A549 (cell line): ENCODE measurements around the gene SLC45A1. TPM values are rescaled to one million over a fixed set of nuclear protein-coding genes. Genes with fewer than 3 reads are reported as not detected.
"Not testable (repeated sequence)": the region's sequence is repeated elsewhere in the genome, so short reads cannot be mapped to it uniquely, and the experiment has no call there.

ENCODE experiments used
- ATAC-seq, 2 experiments: fragments of 200-7000 bp in 1 of 2; fragments of >200 bp in 1 of 2; cut with Nextera tagmentation in 1 of 2; cut with Tn5 transposase in 1 of 2; 3 replicates each; pipeline versions ENCODE4 v1.8.0 to v1.9.1; 2018 to 2020; ENCODE audit warnings: mild to moderate bottlenecking in 1 of 2, moderate library complexity in 1 of 2
- CTCF ChIA-PET: fragments of 300-600 bp; sonication (Branson Sonifier 250); formaldehyde crosslinking; extraction: SDS; loops from one replicate; lab custom pipeline; 2021; ENCODE audit warnings: antibody characterized with exemption, inconsistent platforms; lab: Yijun Ruan, JAX
- POLR2A ChIA-PET: fragments of 350-600 bp; formaldehyde crosslinking; extraction: SDS; loops from one replicate; lab custom pipeline; 2021; ENCODE audit warnings: antibody characterized with exemption, inconsistent platforms; lab: Yijun Ruan, JAX
- DNase-seq, 2 experiments: peaks; one replicate each; pipeline versions ENCODE4 v3.0.0 to v3.0.0-alpha.2; 2011 to 2016; ENCODE audit warnings: low read depth in 1 of 2, low spot score in 1 of 2
- FAIRE-seq: peaks from 2 replicates; lab custom pipeline; 2011; peaks lifted over from hg19 to GRCh38; lab: Jason Lieb, UNC
- H3K27ac ChIP-seq, 2 experiments: fragments of >200 bp; sonication (Bioruptor Twin); formaldehyde crosslinking; 3 replicates each; pipeline ENCODE4 v1.5.1; 2016 to 2017
- H3K4me1 ChIP-seq: fragments of >200 bp; sonication (Bioruptor Twin); formaldehyde crosslinking; 3 replicates; pipeline ENCODE4 v1.6.1; 2016
- H3K4me2 ChIP-seq: fragments of >200 bp; sonication (Bioruptor Twin); formaldehyde crosslinking; 3 replicates; pipeline ENCODE4 v1.6.1; 2016
- H3K4me3 ChIP-seq: fragments of >200 bp; sonication (Bioruptor Twin); formaldehyde crosslinking; 3 replicates; pipeline ENCODE4 v1.5.1; 2016
- H3K9me3 ChIP-seq: fragments of >200 bp; sonication (Bioruptor Twin); formaldehyde crosslinking; 3 replicates; pipeline ENCODE4 v1.6.1; 2016
- CBX8 ChIP-seq: fragments of 200-600 bp; sonication (generic); IDR thresholded peaks from 2 replicates; pipeline ENCODE4 v1.6.1; 2016
- CHD2 ChIP-seq: fragments of 150-350 bp; IDR thresholded peaks from 2 replicates; pipeline ENCODE4 v1.6.1; 2014; ENCODE audit warnings: low read length; ENCODE audit not compliant: partially characterized antibody
- EHF ChIP-seq: fragments of 250-450 bp; sonication (Bioruptor Pico); IDR thresholded peaks from 2 replicates; pipeline ENCODE4 v1.5.0; 2020; ENCODE audit warnings: mild to moderate bottlenecking
- EHMT2 ChIP-seq: fragments of 200-600 bp; sonication (generic); IDR thresholded peaks from 2 replicates; pipeline ENCODE4 v1.6.1; 2016; ENCODE audit warnings: antibody characterized with exemption, low read depth, mild to moderate bottlenecking, moderate library complexity
- EP300 ChIP-seq, 2 experiments: fragments of >200 bp; sonication (Bioruptor Twin); formaldehyde crosslinking; IDR thresholded peaks; 2 replicates in 1 of 2; 3 replicates in 1 of 2; pipeline ENCODE4 v1.6.1; 2016 to 2017
- GATA3 ChIP-seq: IDR thresholded peaks from 2 replicates; pipeline ENCODE4 v1.6.1; 2012; ENCODE audit warnings: borderline replicate concordance
- JUNB ChIP-seq: fragments of >200 bp; sonication (Bioruptor Twin); formaldehyde crosslinking; IDR thresholded peaks from 2 replicates; pipeline ENCODE4 v1.6.1; 2016
- KDM1A ChIP-seq: fragments of 200-600 bp; sonication (generic); IDR thresholded peaks from 2 replicates; pipeline ENCODE4 v1.6.1; 2016; ENCODE audit warnings: low read depth, mild to moderate bottlenecking
- MYC ChIP-seq: IDR thresholded peaks from 2 replicates; pipeline ENCODE4 v1.6.1; 2012; ENCODE audit warnings: mild to moderate bottlenecking, inconsistent platforms, low read length, improper control_type of control experiment, borderline replicate concordance
- NFE2L2 ChIP-seq: fragments of 150-350 bp; conservative IDR thresholded peaks from 2 replicates; pipeline ENCODE4 v1.6.1; 2014; ENCODE audit warnings: low read length
- REST ChIP-seq: fragments of 200-600 bp; sonication (generic); IDR thresholded peaks from 2 replicates; pipeline ENCODE4 v1.6.1; 2016; ENCODE audit warnings: antibody characterized with exemption, mild to moderate bottlenecking, moderate library complexity
- SMC3 ChIP-seq: fragments of >200 bp; sonication (Bioruptor Twin); formaldehyde crosslinking; IDR thresholded peaks from 3 replicates; pipeline ENCODE4 v1.6.1; 2018; ENCODE audit warnings: inconsistent platforms
- ZFP36 ChIP-seq: fragments of 450-650 bp; IDR thresholded peaks from 2 replicates; pipeline ENCODE4 v1.6.1; 2014; ENCODE audit warnings: borderline replicate concordance; ENCODE audit not compliant: partially characterized antibody
- ZNF302 ChIP-seq: fragments of 250-450 bp; sonication (Bioruptor Pico); IDR thresholded peaks from 2 replicates; pipeline ENCODE4 v1.9.0; 2021; ENCODE audit warnings: inconsistent platforms, mild to moderate bottlenecking, moderate library complexity
- WGBS: methylation state at CpG from one replicate; pipeline ENCODE4 v1.1.6; 2017; ENCODE audit errors: missing lambda C conversion rate; 5-methylcytosine and 5-hydroxymethylcytosine counted together
- polyA plus RNA-seq, 4 experiments: library from polyadenylated mRNA; depleted of rRNA in 3 of 4; stranded (reverse); fragments of >200 nt; fragmentation: RNase III in 1 of 4; extraction: RNeasy Plus Mini Kit Qiagen cat#74134 plus additional on column Dnase treatment in 1 of 4; gene quantifications; 2 replicates in 3 of 4; 3 replicates in 1 of 4; pipeline ENCODE4 v1.2.3, GENCODE V29; 2011 to 2017
- TF ChIP-seq, protein P1 (sequence below): fragments of 450-650 bp; IDR thresholded peaks from 2 replicates; pipeline ENCODE4 v1.6.1; 2014; ENCODE audit warnings: antibody characterized with exemption

SLC45A1 gene
- polyA plus RNA-seq, 2 of the 4 experiments (the other 2 are of a cell fraction), result 1.6 to 1.8 TPM

DNA sequence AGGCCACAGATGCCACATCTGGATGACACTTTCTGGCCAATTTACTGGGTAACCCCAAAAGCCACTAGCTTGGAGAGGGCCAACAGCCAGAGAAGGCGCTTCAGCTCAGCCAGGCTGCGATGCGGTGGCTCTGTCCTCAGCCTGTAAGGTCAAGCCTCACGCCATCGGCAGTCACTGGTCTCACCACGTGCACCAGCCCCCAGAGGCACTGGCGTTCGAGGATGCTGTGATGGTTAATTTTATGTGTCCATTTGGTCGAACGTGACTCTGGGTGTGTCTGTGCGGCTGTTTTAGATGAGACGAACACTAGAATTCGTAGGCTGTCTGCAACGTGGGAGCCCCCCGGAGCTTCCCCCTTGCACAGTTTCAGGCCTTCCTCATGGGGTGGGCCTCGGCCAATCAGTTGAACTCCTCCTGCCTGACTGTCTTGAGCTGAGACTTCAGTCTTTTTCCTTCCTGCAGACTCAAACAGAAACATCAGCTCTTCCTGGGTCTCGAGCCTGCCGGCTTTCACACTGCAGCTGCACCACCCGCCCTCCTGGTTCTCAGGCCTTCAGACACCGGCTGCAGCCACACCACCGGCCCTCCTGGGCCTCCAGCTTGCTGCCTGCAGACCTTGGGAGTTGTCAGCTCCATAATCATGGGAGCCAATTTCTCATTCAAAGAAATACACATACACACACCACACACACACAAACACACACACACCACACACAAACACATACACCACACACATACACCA, 41.6 kb upstream of the SLC45A1 start (continued):
- TF ChIP-seq, protein P1, sequence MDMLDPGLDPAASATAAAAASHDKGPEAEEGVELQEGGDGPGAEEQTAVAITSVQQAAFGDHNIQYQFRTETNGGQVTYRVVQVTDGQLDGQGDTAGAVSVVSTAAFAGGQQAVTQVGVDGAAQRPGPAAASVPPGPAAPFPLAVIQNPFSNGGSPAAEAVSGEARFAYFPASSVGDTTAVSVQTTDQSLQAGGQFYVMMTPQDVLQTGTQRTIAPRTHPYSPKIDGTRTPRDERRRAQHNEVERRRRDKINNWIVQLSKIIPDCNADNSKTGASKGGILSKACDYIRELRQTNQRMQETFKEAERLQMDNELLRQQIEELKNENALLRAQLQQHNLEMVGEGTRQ, result no peak
- TF ChIP-seq KDM1A, result no peak
- no peak for TF ChIP-seq CHD2
- no peak for TF ChIP-seq NFE2L2

- ATAC-seq, result no peak
- H3K9me3 ChIP-seq, result no peaks in the 10 kb centered on the region
- ChIA-PET POLR2A (no interaction called here), CTCF (no interaction called here)
- no peak overlapping the region for H3K4me3 ChIP-seq
- WGBS, result 53% methylated on average over 4 of the region's 4 CpGs
- H3K4me2 ChIP-seq, result no peak overlapping the region
- H3K4me1 ChIP-seq, result no peaks in the 10 kb centered on the region
- FAIRE-seq, result no peak
- TF ChIP-seq REST, result no peak
- TF ChIP-seq ZNF302 (CRISPR knock-in tag), result no peak
- no peak for TF ChIP-seq GATA3
- TF ChIP-seq EP300 (IDR thresholded peaks at IDR 0.05), result no peak
- DNase-seq, result no peak
- H3K27ac ChIP-seq, result no peak overlapping the region
Measured at GRCh38 chr1:8276932-8277331, 41.0 kb upstream of the SLC45A1 start.

DNA sequence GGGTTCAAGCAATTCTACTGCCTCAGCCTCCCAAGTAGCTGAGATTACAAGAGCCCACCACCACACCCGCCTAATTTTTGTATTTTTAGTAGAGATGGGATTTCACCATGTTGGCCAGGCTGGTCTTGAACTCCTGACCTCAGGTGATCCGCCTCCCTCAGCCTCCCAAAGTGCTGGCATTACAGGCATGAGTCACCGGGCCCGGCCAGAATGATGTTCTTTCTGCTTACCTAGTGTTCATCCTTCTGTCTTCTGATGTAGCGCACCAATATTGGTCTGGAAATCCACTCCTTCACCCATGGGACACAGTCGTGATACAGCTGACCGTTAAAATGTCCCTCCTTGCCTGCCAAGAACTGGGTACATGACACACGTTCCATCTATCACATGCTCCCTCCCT, 39.2 kb upstream of the SLC45A1 start:
- POLR2A ChIA-PET, CTCF ChIA-PET, DNase-seq, FAIRE-seq, H3K4me3 ChIP-seq, H3K4me2 ChIP-seq, H3K4me1 ChIP-seq, H3K27ac ChIP-seq, ATAC-seq, H3K9me3 ChIP-seq: not testable (repeated sequence)
- WGBS, result 84% methylated on average over 7 of the region's 8 CpGs

- ChIA-PET CTCF (no interaction called here), POLR2A (no interaction called here)
- 0 out of 6 replicates have a peak overlapping the region, but pooled peaks of 1 of the 2 experiments have one; percentile 10 for H3K27ac ChIP-seq
- ATAC-seq, result no peak
- H3K4me2 ChIP-seq, result no peak overlapping the region
- H3K4me3 ChIP-seq, result no peak overlapping the region
- WGBS, result 87% methylated on average over 10 of the region's 14 CpGs
- H3K4me1 ChIP-seq, result no peaks in the 10 kb centered on the region
- DNase-seq, result no peak
- H3K9me3 ChIP-seq, result no peaks in the 10 kb centered on the region
- TF ChIP-seq SMC3 (no peak), ZNF302 (CRISPR knock-in tag) (no peak), MYC (no peak), CHD2 (no peak), ZFP36 (no peak), CBX8 (no peak), JUNB (no peak), EHMT2 (no peak), EHF (no peak)
- FAIRE-seq, result no peak
Measured at GRCh38 chr1:8281843-8282509, 35.9 kb upstream of the SLC45A1 start.
